ENCODE results near the gene LINGO3.

The LINGO3 gene

GRCh38 chr19:2308114-2308556 lies at the start of gene LINGO3:
Gene LINGO3, minus strand, starts transcription at chr19:2308154. Its CDS starts 16,378 bp downstream, at chr19:2291776.
- no peak for TF ChIP-seq ZNF274 (IDR thresholded peaks at IDR 0.05; ENCODE audit: low read depth, low read length)
- TF ChIP-seq SUZ12 (IDR thresholded peaks at IDR 0.05; ENCODE audit: extremely low read depth, insufficient read depth, insufficient read length), result no peak
- TF ChIP-seq YY1 (IDR thresholded peaks at IDR 0.05; ENCODE audit: insufficient read depth, insufficient read length), result no peak
- no peak for DNase-seq (ENCODE audit: low read depth, low spot score)
- Histone ChIP-seq H3K9ac (ENCODE audit: insufficient read length, low read depth) (peak within 1 kb of the TSS; percentile 61), H3K4me3 (ENCODE audit: insufficient read length, low read depth) (peak within 1 kb of the TSS; percentile 34), H3K36me3 (ENCODE audit: insufficient read depth, insufficient read length, low read length) (no peaks in the 10 kb centered on the region), H3K9me3 (ENCODE audit: insufficient read depth, low read length) (no peaks in the 10 kb centered on the region), H3K4me1 (ENCODE audit: insufficient read depth, insufficient read length) (peaks cover 22% of the 10 kb centered on the region), H3K27me3 (ENCODE audit: insufficient read depth, insufficient read length) (peaks cover 23% of the 10 kb centered on the region)

DNA sequence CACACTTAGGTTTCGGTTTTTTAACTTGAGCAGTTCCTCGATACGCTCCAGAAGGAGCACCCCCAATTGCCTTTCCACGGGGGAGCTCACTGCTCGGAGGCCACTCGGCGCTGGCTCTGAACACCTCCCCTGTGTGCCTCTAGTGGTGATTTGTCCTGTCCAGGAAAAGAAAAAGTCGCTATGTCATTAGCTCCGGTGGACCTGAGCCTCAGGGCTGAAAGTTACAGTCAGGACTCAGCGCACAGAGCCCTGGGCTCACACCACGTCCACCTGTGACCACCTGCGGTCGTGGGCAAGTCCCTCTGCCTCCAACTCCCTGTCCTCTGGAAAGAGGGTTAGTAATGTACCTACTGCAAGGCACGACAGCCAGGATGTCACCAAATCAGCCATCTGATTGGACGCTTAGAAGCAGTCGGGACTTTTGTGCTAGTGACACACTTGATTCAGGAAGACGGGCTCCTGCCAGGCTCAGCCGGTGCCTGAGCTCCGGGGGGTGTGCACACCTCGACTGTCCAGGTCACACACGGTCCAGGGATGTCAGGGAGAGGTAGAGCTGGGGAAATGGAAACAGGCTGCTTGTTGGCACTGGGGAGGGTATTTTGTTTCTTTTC lies 48.2 kb upstream of the LINGO3 start:
- H3K4me3 ChIP-seq (ENCODE audit: insufficient read length, low read depth), result no peak overlapping the region
- H3K36me3 ChIP-seq (ENCODE audit: insufficient read depth, insufficient read length, low read length), result peaks cover 46% of the 10 kb centered on the region
- H3K4me1 ChIP-seq (ENCODE audit: insufficient read depth, insufficient read length), result peaks cover 7% of the 10 kb centered on the region
- H3K27me3 ChIP-seq (ENCODE audit: insufficient read depth, insufficient read length), result peaks cover 4% of the 10 kb centered on the region
- H3K9me3 ChIP-seq (ENCODE audit: insufficient read depth, low read length), result no peaks in the 10 kb centered on the region
- H3K9ac ChIP-seq (ENCODE audit: insufficient read length, low read depth), result no peak overlapping the region
- no peak for DNase-seq (ENCODE audit: low read depth, low spot score)
- no peak for TF ChIP-seq ZNF274 (IDR thresholded peaks at IDR 0.05; ENCODE audit: low read depth, low read length)
- no peak for TF ChIP-seq YY1 (IDR thresholded peaks at IDR 0.05; ENCODE audit: insufficient read depth, insufficient read length)
- no peak for TF ChIP-seq SUZ12 (IDR thresholded peaks at IDR 0.05; ENCODE audit: extremely low read depth, insufficient read depth, insufficient read length)

GRCh38 chr19:2355168-2356035 lies 47.4 kb upstream of the LINGO3 start:
- Histone ChIP-seq H3K4me1 (ENCODE audit: insufficient read depth, insufficient read length) (peaks cover 6% of the 10 kb centered on the region), H3K4me3 (ENCODE audit: insufficient read length, low read depth) (no peak overlapping the region), H3K27me3 (ENCODE audit: insufficient read depth, insufficient read length) (peaks cover 1% of the 10 kb centered on the region), H3K36me3 (ENCODE audit: insufficient read depth, insufficient read length, low read length) (peaks cover 53% of the 10 kb centered on the region), H3K9ac (ENCODE audit: insufficient read length, low read depth) (no peak overlapping the region), H3K9me3 (ENCODE audit: insufficient read depth, low read length) (no peaks in the 10 kb centered on the region)
- no peak for DNase-seq (ENCODE audit: low read depth, low spot score)
- no peak for TF ChIP-seq YY1 (IDR thresholded peaks at IDR 0.05; ENCODE audit: insufficient read depth, insufficient read length)
- no peak for TF ChIP-seq ZNF274 (IDR thresholded peaks at IDR 0.05; ENCODE audit: low read depth, low read length)
- no peak for TF ChIP-seq SUZ12 (IDR thresholded peaks at IDR 0.05; ENCODE audit: extremely low read depth, insufficient read depth, insufficient read length)

GRCh38 chr19:2354670-2355069 lies 46.7 kb upstream of the LINGO3 start:
- no peak for TF ChIP-seq SUZ12 (IDR thresholded peaks at IDR 0.05; ENCODE audit: extremely low read depth, insufficient read depth, insufficient read length)
- no peak for TF ChIP-seq ZNF274 (IDR thresholded peaks at IDR 0.05; ENCODE audit: low read depth, low read length)
- no peak for TF ChIP-seq YY1 (IDR thresholded peaks at IDR 0.05; ENCODE audit: insufficient read depth, insufficient read length)
- no peak for DNase-seq (ENCODE audit: low read depth, low spot score)
- no peaks in the 10 kb centered on the region for H3K9me3 ChIP-seq (ENCODE audit: insufficient read depth, low read length)
- no peak overlapping the region for H3K4me3 ChIP-seq (ENCODE audit: insufficient read length, low read depth)
- no peak overlapping the region for H3K9ac ChIP-seq (ENCODE audit: insufficient read length, low read depth)
- no peaks in the 10 kb centered on the region for H3K27me3 ChIP-seq (ENCODE audit: insufficient read depth, insufficient read length)
- H3K36me3 ChIP-seq (ENCODE audit: insufficient read depth, insufficient read length, low read length), result peaks cover 60% of the 10 kb centered on the region
- peaks cover 4% of the 10 kb centered on the region for H3K4me1 ChIP-seq (ENCODE audit: insufficient read depth, insufficient read length)

- Histone ChIP-seq H3K4me1 (ENCODE audit: insufficient read depth, insufficient read length) (peaks cover 4% of the 10 kb centered on the region), H3K4me3 (ENCODE audit: insufficient read length, low read depth) (no peak overlapping the region), H3K36me3 (ENCODE audit: insufficient read depth, insufficient read length, low read length) (peaks cover 63% of the 10 kb centered on the region), H3K9ac (ENCODE audit: insufficient read length, low read depth) (no peak overlapping the region), H3K27me3 (ENCODE audit: insufficient read depth, insufficient read length) (no peaks in the 10 kb centered on the region), H3K9me3 (ENCODE audit: insufficient read depth, low read length) (no peaks in the 10 kb centered on the region)
- no peak for DNase-seq (ENCODE audit: low read depth, low spot score)
- TF ChIP-seq SUZ12 (IDR thresholded peaks at IDR 0.05; ENCODE audit: extremely low read depth, insufficient read depth, insufficient read length) (no peak), ZNF274 (IDR thresholded peaks at IDR 0.05; ENCODE audit: low read depth, low read length) (no peak), YY1 (IDR thresholded peaks at IDR 0.05; ENCODE audit: insufficient read depth, insufficient read length) (no peak)
These were observed 46.1 kb upstream of the LINGO3 start for GRCh38 chr19:2353887-2354592.

DNA sequence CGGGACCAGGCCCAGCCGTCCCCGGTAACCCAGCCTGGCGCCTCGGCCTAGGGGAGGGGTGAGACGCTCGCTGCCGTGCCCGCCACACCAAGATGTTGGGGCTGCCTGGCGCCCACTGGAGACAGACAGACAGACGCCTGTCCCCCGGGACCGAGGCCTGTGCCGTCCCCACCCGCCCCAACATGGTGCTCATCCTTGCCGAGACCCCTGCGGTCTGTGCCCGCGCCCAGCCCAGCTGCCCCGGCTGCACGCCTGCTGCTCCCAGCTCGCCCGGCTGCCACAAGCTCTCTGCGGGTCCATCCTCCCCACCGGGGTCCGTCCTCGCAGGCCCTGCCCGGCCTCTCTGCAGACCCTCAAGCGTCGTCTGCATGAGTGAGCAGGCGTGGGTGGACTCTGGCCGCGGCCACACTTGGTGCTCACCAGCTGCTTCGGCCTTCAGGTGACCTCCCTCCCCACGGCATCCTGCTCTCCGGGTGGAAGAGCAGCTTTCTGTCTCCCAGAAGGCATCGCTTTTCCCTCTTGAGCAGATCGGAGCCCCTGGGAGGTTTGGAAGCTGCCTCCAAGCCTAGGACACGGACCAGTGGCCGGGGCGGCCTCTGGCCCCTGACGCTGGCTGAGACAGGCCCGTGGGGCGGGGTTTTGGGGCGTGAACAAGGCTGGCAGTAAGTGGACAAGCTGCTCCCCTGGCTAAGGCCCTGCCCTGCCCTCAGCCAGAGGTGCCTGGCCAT lies 45.4 kb upstream of the LINGO3 start:
- Histone ChIP-seq H3K27me3 (ENCODE audit: insufficient read depth, insufficient read length) (no peaks in the 10 kb centered on the region), H3K9me3 (ENCODE audit: insufficient read depth, low read length) (no peaks in the 10 kb centered on the region), H3K9ac (ENCODE audit: insufficient read length, low read depth) (no peak overlapping the region), H3K4me3 (ENCODE audit: insufficient read length, low read depth) (no peak overlapping the region), H3K36me3 (ENCODE audit: insufficient read depth, insufficient read length, low read length) (peaks cover 68% of the 10 kb centered on the region), H3K4me1 (ENCODE audit: insufficient read depth, insufficient read length) (peaks cover 4% of the 10 kb centered on the region)
- no peak for DNase-seq (ENCODE audit: low read depth, low spot score)
- no peak for TF ChIP-seq YY1 (IDR thresholded peaks at IDR 0.05; ENCODE audit: insufficient read depth, insufficient read length)
- TF ChIP-seq ZNF274 (IDR thresholded peaks at IDR 0.05; ENCODE audit: low read depth, low read length), result no peak
- TF ChIP-seq SUZ12 (IDR thresholded peaks at IDR 0.05; ENCODE audit: extremely low read depth, insufficient read depth, insufficient read length), result no peak

Data from NT2/D1 (cell line).